OCI-M1 (cell line): ENCODE results near the gene MIEF1.
"Not testable (repeated sequence)": the region's sequence is repeated elsewhere in the genome, so short reads cannot be mapped to it uniquely, and the experiment has no call there.

Experiments
- DNase-seq: peaks from one replicate; lab custom pipeline; 2025; lab: John Stamatoyannopoulos, UW

MIEF1 gene

DNA sequence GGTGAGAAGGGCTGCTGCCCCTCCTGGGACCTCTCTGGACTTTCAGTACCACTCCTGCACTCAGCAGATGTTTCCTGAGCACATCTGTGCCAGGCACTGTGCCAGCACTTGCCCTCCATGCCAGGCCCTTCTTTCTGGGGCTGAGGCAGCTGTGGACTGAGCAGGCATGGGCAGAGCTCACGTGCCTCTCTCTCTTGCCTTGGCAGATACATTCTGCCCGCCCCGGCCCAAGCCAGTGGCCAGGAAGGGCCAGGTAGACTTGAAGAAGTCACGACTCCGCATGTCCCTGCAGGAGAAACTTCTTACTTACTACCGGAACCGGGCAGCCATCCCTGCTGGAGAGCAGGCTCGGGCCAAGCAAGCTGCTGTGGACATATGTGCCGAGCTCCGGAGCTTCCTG lies 9.9 kb downstream of the MIEF1 start:
- DNase-seq: no peak

- DNase-seq: no peak
Measured at GRCh38 chr22:39513791-39514190, 11.7 kb downstream of the MIEF1 start.

DNA sequence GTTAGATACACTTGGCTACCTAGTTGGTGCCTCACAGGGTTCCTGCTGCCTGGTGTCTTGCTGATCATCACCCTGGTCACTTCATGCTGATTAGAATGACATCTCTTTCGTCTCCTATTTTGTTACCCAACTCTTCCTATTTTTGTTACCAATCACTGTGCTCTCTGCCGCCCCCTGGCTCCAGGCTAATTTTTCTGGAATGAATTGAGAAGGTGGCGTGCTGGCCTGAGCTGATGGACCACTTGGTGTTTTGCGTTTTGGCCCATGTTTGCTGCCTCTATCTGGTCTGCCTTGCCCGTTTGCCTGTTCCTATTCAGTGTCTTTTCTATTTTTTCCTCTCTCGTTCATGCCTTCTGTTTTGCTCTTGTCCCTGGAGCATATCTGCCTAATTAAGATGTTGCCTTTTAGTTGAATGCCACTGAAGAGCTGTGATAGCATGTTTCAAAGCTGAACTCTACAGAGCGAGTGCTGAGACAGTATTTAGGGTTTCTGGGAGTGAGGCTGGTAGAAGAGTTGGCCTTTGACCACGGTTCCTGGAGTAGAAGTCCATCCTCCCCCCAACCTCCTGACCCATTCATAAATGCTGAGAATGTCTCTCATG lies 12.4 kb downstream of the MIEF1 start:
- DNase-seq: peak; percentile 71

GRCh38 chr22:39515266-39516050 lies 13.4 kb downstream of the MIEF1 start:
- DNase-seq: no peak

- DNase-seq: no peak
Measured at GRCh38 chr22:39517470-39517869, 15.4 kb downstream of the MIEF1 start.

- DNase-seq: peak; percentile 44
Measured at GRCh38 chr22:39518144-39518786, 16.2 kb downstream of the MIEF1 start.

DNA sequence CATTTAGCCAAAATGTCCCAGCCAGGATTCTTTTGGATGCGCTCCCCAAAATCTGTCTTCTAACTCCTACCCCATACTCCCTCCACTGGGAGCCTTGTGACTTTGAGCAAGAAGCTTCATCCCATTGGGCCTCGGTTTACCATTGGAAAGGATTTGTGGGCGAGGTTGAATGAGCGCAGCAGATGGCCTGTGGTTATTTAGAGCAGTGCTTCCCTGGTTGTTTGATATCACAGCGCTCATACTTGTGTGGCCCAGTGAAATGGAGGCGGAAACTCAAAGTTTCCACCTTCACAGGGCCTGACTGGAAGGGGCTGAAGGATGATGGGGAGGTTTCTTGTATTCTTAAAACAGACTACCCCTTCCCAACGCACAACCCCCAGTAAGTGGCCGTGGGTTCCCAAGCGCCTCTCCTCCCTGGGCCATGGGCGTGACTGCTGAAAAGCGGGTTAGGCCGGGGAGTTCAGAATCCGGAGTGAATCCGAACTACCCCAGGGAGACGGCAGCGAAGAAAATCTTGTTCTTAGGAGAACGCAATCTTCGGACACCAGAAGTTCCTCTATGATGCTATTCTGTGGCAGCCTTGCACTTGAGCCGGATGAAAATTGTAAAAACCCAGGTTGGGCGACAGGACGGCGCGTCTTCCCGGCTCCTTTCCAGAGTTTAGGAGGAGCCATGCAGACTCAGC lies 17.0 kb downstream of the MIEF1 start:
- no peak for DNase-seq

DNA sequence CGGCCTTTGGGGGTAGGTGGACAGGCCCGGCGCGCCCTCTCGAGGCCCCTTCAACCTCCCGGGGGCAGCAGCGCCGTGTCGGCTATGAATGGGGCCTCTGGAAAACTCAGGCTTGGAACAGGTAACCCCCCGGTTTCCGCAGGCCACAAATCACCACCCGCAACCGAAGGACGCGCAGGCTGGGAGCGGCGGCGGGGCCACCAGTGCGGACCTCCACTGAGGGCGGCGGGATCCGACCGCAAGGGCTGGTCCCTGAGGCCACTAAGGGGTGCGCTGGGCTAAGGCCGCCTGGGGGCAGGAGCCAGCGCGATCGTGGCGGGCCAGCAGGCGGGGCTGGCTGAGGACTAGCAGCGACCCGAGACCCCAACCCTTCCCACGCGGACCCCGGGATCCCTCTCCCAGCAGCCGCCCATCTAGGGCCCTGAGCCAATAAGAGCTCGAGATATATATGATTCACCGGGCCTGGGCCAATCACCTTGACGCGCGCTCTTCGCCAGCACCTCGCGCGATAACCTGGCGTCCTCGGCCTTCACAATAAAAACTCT lies 17.7 kb downstream of the MIEF1 start:
- peak; percentile 98 for DNase-seq

- peak; percentile 70 for DNase-seq
Measured at GRCh38 chr22:39520226-39521105, 18.4 kb downstream of the MIEF1 start, which contains the start of gene ATF4. ATF4 (plus strand) TSS chr22:39520562; CDS start chr22:39521446, 884 bp downstream.

- DNase-seq: not testable (repeated sequence)
Measured at GRCh38 chr22:39521106-39521885, 19.2 kb downstream of the MIEF1 start.

GRCh38 chr22:39522091-39522490 lies 20.0 kb downstream of the MIEF1 start:
- DNase-seq: not testable (repeated sequence)

DNA sequence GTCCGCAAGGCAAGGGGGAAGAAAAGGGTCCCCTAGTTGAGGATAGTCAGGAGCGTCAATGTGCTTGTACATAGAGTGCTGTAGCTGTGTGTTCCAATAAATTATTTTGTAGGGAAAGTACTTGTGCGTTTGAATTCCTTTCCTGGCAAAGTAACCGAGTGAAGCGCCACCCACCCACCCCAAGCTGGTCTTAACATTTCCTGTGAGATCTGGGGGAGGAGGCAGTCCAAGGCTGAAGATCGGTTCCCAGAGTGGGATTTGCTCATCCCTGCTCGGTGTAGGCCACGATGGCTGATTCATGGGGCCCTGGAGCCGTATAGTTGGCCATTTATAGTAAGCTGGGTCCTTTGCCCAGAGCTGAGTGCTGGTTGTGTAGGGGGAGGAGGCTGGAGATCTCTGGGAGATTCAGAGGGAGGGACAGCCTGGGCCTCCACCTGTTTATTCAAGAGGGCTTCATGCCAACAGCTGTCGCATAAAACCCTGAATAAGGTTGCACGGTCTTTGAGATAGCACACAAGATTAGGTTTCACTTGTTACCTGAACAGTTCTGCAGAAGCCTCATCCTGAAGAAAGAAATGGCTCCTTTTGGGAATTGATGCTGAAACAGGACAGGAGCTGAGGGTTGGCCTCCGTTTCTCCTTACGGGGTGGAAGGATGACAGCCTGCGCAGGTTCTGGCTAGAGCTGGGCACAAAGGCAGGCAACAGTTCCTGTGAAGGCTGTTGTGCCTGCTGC lies 20.6 kb downstream of the MIEF1 start:
- peak; percentile 39 for DNase-seq

DNA sequence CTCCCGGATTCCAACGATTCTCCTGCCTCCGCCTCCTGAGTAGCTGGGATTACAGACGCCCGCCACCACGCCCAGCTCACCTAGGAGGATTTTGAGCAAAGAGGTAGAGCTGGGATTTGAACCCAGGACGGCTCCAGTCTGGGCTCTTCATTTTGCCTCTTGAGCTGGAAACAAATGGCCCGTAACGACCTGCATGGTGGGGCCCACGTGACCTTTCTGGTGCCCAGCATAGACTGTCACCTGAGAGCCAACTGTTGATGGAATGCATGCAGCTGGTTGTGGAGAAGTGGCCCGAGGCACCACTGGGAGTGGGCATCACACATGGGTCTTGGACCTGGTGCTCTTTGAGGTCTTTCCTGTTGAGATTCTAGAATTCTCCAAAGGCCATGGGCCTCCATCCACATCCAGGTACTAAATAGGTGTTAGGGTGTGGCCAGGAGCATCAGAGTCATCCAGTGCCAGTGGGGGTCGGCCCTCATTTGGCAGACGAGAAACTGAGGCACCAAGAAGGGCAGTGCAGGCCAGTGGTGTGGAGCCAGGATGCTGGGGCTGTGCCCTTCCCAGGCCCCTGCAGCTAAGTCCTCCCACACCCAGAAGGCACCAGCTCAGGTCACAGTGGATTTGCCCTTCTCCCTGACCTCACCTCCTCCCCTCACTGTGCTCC lies 22.1 kb downstream of the MIEF1 start:
- no peak for DNase-seq

DNA sequence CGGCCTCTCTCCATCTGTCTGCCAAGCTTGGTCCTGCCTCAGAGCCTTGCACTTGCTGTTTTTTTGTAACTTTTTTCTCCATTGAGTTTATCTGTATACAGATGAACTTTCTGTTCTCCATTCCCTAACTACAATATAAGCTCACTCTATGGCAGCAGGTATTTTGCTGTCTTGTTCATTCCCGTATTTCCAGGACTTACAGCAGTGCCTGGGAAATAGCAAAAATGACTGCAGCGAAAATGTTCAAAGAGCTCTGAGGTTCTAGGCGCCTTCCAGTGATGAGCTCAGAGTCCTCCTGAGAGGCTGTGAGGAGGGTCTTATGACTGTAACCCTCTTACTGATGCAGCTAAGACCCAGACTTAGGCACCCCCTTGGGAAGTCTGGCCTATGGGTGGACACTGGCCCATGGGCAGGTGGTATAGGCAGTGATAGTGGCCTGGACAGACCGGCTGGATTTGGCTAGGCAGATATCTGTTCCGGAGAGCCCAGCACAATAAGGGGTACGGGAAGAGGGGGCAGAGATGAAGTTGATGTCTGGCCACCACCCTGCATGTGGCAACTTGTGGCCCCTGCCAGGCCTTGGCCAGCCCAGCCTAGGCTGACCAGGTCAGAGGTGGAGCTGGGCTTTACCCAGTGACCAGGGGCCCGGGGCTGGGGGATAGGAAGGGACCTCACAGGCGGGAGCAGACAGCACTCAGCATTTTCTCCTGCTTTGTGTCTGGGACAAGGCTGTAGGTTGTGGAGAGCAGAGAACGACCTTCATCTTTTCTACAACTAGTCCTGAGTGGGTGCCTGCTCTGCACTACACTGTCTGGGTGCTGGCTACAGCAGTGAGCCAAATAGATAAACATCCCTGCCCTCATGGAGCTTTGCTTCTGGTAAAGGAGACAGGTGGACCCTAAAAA lies 22.9 kb downstream of the MIEF1 start:
- peak; percentile 18 for DNase-seq

GRCh38 chr22:39525658-39525975 lies 23.5 kb downstream of the MIEF1 start:
- DNase-seq: no peak

- DNase-seq: no peak
Measured at GRCh38 chr22:39526736-39527171, 24.7 kb downstream of the MIEF1 start.

- no peak for DNase-seq
Measured at GRCh38 chr22:39527481-39527961, 25.4 kb downstream of the MIEF1 start.

- DNase-seq: no peak
Measured at GRCh38 chr22:39528080-39528661, 26.1 kb downstream of the MIEF1 start.
